H1 (cell line): ENCODE results near the gene TNFRSF6B. TPM values are rescaled to one million over a fixed set of nuclear protein-coding genes. Genes with fewer than 3 reads are reported as not detected.

ENCODE experiments used
- CTCF ChIA-PET: fragments of 300-600 bp; sonication (Branson Sonifier 250); formaldehyde crosslinking; loops from one replicate; lab custom pipeline; 2021; ENCODE audit not compliant: partially characterized antibody; lab: Charles Lee
- POLR2A ChIA-PET: fragments of 300-600 bp; sonication (Branson Sonifier 250); formaldehyde crosslinking; loops from one replicate; lab custom pipeline; 2021; ENCODE audit warnings: inconsistent platforms; ENCODE audit not compliant: partially characterized antibody; lab: Charles Lee
- DNase-seq, 2 experiments: peaks; one replicate each; pipeline versions ENCODE4 v3.0.0 to v3.0.0-alpha.2; 2010 to 2022; ENCODE audit warnings: low spot score in 2 of 2, low read depth in 1 of 2, mixed read lengths in 1 of 2
- FAIRE-seq: peaks from 2 replicates; lab custom pipeline; 2011; peaks lifted over from hg19 to GRCh38; lab: Jason Lieb, UNC
- H2AFZ ChIP-seq: 2 replicates; pipeline ENCODE4 v1.8.1; 2012; ENCODE audit warnings: low read length, inconsistent platforms
- H2AK5ac ChIP-seq: 2 replicates; pipeline ENCODE4 v1.6.1; 2013; ENCODE audit warnings: low read depth, low read length
- H2BK120ac ChIP-seq: replicated peaks from 2 replicates; pipeline ENCODE3; 2013; ENCODE audit warnings: low read depth, low read length, inconsistent platforms
- H2BK12ac ChIP-seq: 2 replicates; pipeline ENCODE4 v1.6.1; 2013; ENCODE audit warnings: low read depth, low read length
- H2BK15ac ChIP-seq: 2 replicates; pipeline ENCODE4 v1.6.1; 2013; ENCODE audit warnings: low read length
- H2BK20ac ChIP-seq: 2 replicates; pipeline ENCODE4 v1.6.1; 2013; ENCODE audit warnings: low read length
- H2BK5ac ChIP-seq: 2 replicates; pipeline ENCODE4 v1.6.1; 2013; ENCODE audit warnings: low read depth, low read length
- H3K14ac ChIP-seq: 2 replicates; pipeline ENCODE4 v1.6.1; 2013; ENCODE audit warnings: inconsistent platforms; ENCODE audit not compliant: insufficient read length
- H3K18ac ChIP-seq: 2 replicates; pipeline ENCODE4 v1.6.1; 2013; ENCODE audit warnings: low read length; ENCODE audit errors: extremely low read depth
- H3K23ac ChIP-seq: 2 replicates; pipeline ENCODE4 v1.6.1; 2013; ENCODE audit warnings: inconsistent platforms; ENCODE audit not compliant: insufficient read length
- H3K23me2 ChIP-seq: 2 replicates; pipeline ENCODE4 v1.6.1; 2013; ENCODE audit warnings: low read depth, low read length
- H3K27ac ChIP-seq: 2 replicates; pipeline ENCODE4 v1.6.1; 2011; ENCODE audit warnings: low read depth, low read length, inconsistent platforms
- H3K27me3 ChIP-seq, 4 experiments: replicated peaks in 1 of 4; 1 replicate in 1 of 4; 2 replicates in 3 of 4; pipeline versions ENCODE4 v1.6.1 to v1.8.1; 2011 to 2013; ENCODE audit warnings: low read length in 3 of 4, mild to moderate bottlenecking in 3 of 4, inconsistent platforms in 2 of 4, mixed read lengths in 2 of 4, moderate library complexity in 1 of 4; ENCODE audit not compliant: control insufficient read depth in 3 of 4, insufficient read depth in 3 of 4; ENCODE audit errors: extremely low read depth in 1 of 4
- H3K36me3 ChIP-seq, 4 experiments: 2 replicates each; pipeline versions ENCODE4 v1.6.1 to v1.8.1; 2011 to 2013; ENCODE audit warnings: mild to moderate bottlenecking in 4 of 4, low read length in 3 of 4, moderate library complexity in 2 of 4, control low read depth in 1 of 4, inconsistent platforms in 1 of 4; ENCODE audit not compliant: insufficient read depth in 4 of 4, control insufficient read depth in 2 of 4
- H3K4ac ChIP-seq: replicated peaks from 2 replicates; pipeline ENCODE3; 2013; ENCODE audit warnings: low read length, low read depth, mixed read lengths, inconsistent platforms; ENCODE audit not compliant: insufficient read length
- H3K4me1 ChIP-seq, 4 experiments: replicated peaks in 1 of 4; 1 replicate in 1 of 4; 2 replicates in 3 of 4; pipeline versions ENCODE4 v1.6.1 to v1.8.1; 2011 to 2013; ENCODE audit warnings: low read length in 3 of 4, inconsistent platforms in 2 of 4, mixed read lengths in 1 of 4; ENCODE audit not compliant: insufficient read depth in 4 of 4, control insufficient read depth in 3 of 4
- H3K4me2 ChIP-seq, 2 experiments: 2 replicates each; pipeline versions ENCODE4 v1.6.1 to v1.8.1; 2011 to 2013; ENCODE audit warnings: low read depth in 2 of 2, low read length in 2 of 2, control low read depth in 1 of 2, inconsistent platforms in 1 of 2, mild to moderate bottlenecking in 1 of 2; ENCODE audit not compliant: insufficient read depth in 1 of 2
- H3K4me3 ChIP-seq, 4 experiments: fragments of 200-600, 300-600 bp in 1 of 4; sonication (generic), shearing (Covaris generic), sonication (Bioruptor Twin) in 1 of 4; 2 replicates each; pipeline versions ENCODE4 v1.5.1 to v1.8.1; 2011 to 2016; ENCODE audit warnings: low read length in 4 of 4, low read depth in 3 of 4, control low read depth in 2 of 4, inconsistent platforms in 2 of 4, mild to moderate bottlenecking in 2 of 4, mixed read lengths in 1 of 4, moderate library complexity in 1 of 4; ENCODE audit not compliant: insufficient read depth in 2 of 4; ENCODE audit errors: extremely low read depth in 1 of 4
- H3K56ac ChIP-seq: replicated peaks from 2 replicates; pipeline ENCODE3; 2013; ENCODE audit warnings: low read depth, mild to moderate bottlenecking, mixed read lengths, low read length, inconsistent platforms; ENCODE audit not compliant: insufficient read length
- H3K79me1 ChIP-seq: 2 replicates; pipeline ENCODE4 v1.6.1; 2013; ENCODE audit warnings: low read depth, low read length, control low read depth
- H3K79me2 ChIP-seq, 2 experiments: 2 replicates each; pipeline versions ENCODE4 v1.6.1 to v1.8.1; 2012 to 2013; ENCODE audit warnings: low read length in 2 of 2, mild to moderate bottlenecking in 2 of 2, inconsistent platforms in 1 of 2; ENCODE audit not compliant: insufficient read depth in 2 of 2, control insufficient read depth in 1 of 2
- H3K9ac ChIP-seq, 4 experiments: replicated peaks in 1 of 4; 1 replicate in 1 of 4; 2 replicates in 3 of 4; pipeline versions ENCODE4 v1.6.1 to v1.8.1; 2011 to 2013; ENCODE audit warnings: low read depth in 3 of 4, low read length in 3 of 4, control low read depth in 2 of 4, mild to moderate bottlenecking in 2 of 4, moderate library complexity in 2 of 4, inconsistent platforms in 1 of 4; ENCODE audit errors: extremely low read depth in 1 of 4
- H3K9me3 ChIP-seq, 2 experiments: 2 replicates each; pipeline versions ENCODE4 v1.6.1 to v1.8.1; 2012 to 2013; ENCODE audit warnings: mild to moderate bottlenecking in 2 of 2, moderate library complexity in 2 of 2, control low read depth in 1 of 2, inconsistent platforms in 1 of 2, low read depth in 1 of 2, low read length in 1 of 2, mixed read lengths in 1 of 2; ENCODE audit not compliant: insufficient read depth in 2 of 2
- H4K20me1 ChIP-seq, 2 experiments: replicated peaks in 1 of 2; 2 replicates each; pipeline versions ENCODE3 to v1.8.1; 2011 to 2013; ENCODE audit warnings: inconsistent platforms in 2 of 2, low read length in 2 of 2, mild to moderate bottlenecking in 1 of 2; ENCODE audit not compliant: insufficient read depth in 2 of 2, control insufficient read depth in 1 of 2
- H4K5ac ChIP-seq: 2 replicates; pipeline ENCODE4 v1.6.1; 2013; ENCODE audit warnings: low read length, low read depth, mixed read lengths, inconsistent platforms; ENCODE audit not compliant: insufficient read length
- H4K8ac ChIP-seq: 2 replicates; pipeline ENCODE4 v1.8.0; 2013; ENCODE audit warnings: mild to moderate bottlenecking, moderate library complexity, low read length, inconsistent platforms; ENCODE audit not compliant: insufficient read depth; ENCODE audit errors: extremely low read depth
- H4K91ac ChIP-seq: replicated peaks from 2 replicates; pipeline ENCODE3; 2013; ENCODE audit warnings: low read length, mixed read lengths, inconsistent platforms; ENCODE audit not compliant: insufficient read length
- SP1 ChIP-seq: IDR thresholded peaks from 2 replicates; pipeline ENCODE4 v1.6.1; 2011; ENCODE audit warnings: low read depth, low read length
- WGBS, 2 experiments: shearing (Covaris generic) in 1 of 2; methylation state at CpG; one replicate each; pipeline versions ENCODE4 v1.1.6 to v1.1.7; 2013 to 2015; ENCODE audit warnings: low lambda C conversion rate in 2 of 2, mixed read lengths in 2 of 2, inconsistent platforms in 1 of 2, low coverage in 1 of 2, missing lambda C conversion rate in 1 of 2; ENCODE audit not compliant: insufficient replicate concordance in 2 of 2, insufficient coverage in 1 of 2, insufficient read length in 1 of 2; ENCODE audit errors: extremely low coverage in 1 of 2, missing lambda C conversion rate in 1 of 2; 5-methylcytosine and 5-hydroxymethylcytosine counted together
- polyA plus RNA-seq, 7 experiments: library from polyadenylated mRNA; depleted of rRNA in 3 of 7; stranded (reverse) in 5 of 7; unstranded in 2 of 7; fragments of >200 nt in 5 of 7; fragments of 200-250 nt in 2 of 7; gene quantifications; 1 replicate in 5 of 7; 2 replicates in 1 of 7; 4 replicates in 1 of 7; pipeline versions ENCODE4 v1.2.1 to v1.2.3, GENCODE V29; 2011 to 2013; ENCODE audit warnings: missing spikeins in 2 of 7, mixed read lengths in 2 of 7
- total RNA-seq: library from RNA; stranded (reverse); fragmentation: NEBNext Ultra II Directional; extraction: Animal tissue kit (Norgen Biotek cat#: 25700); gene quantifications from 2 replicates; pipeline ENCODE4 v1.2.1, GENCODE V29; 2021

Gene TNFRSF6B
- total and polyA plus RNA-seq, 2 of the 8 experiments (the other 6 are each of a cell fraction or from before 2014, with no cell fraction given): 3.1 TPM; not detected in 1

GRCh38 chr20:63661959-63662812 is 34.3 kb upstream of the TNFRSF6B start:
- H3K27me3 ChIP-seq: no peaks in the 10 kb centered on the region
- no peak overlapping the region for H3K4me2 ChIP-seq
- CTCF ChIA-PET: interaction anchor here (0.7 to 1.3 kb wide), 5 partner anchors 16 to 73 kb away, joined by 3 to 5 read pairs (median 3); no protein-coding TSS in a partner anchor
- H2BK15ac ChIP-seq: no peak overlapping the region
- H3K9me3 ChIP-seq: no peaks in the 10 kb centered on the region
- H4K8ac ChIP-seq: no peak overlapping the region
- no peak overlapping the region for H3K9ac ChIP-seq
- H3K56ac ChIP-seq: no peak overlapping the region
- H3K4me3 ChIP-seq: no peak overlapping the region
- DNase-seq: no peak
- H2BK20ac ChIP-seq: no peak overlapping the region
- H3K36me3 ChIP-seq: peaks cover 0 to 17% (median 9%) of the 10 kb centered on the region in 4 experiments; a peak in 6 of 8 replicates
- H2BK120ac ChIP-seq: no peak overlapping the region
- peaks cover 9% of the 10 kb centered on the region for H3K23me2 ChIP-seq
- H2BK12ac ChIP-seq: no peak overlapping the region
- no peak overlapping the region for H3K4ac ChIP-seq
- H4K20me1 ChIP-seq: peaks cover 5 to 10% of the 10 kb centered on the region in 2 experiments
- 91% methylated on average over 31 of the region's 33 CpGs; no CpG with 5 or more reads in 1 of the 2 experiments for WGBS, 2 experiments
- peaks cover 0 to 9% (median 5%) of the 10 kb centered on the region in 4 experiments; a peak in 5 of 7 replicates for H3K4me1 ChIP-seq
- no peak overlapping the region for H3K14ac ChIP-seq
- H3K23ac ChIP-seq: no peak overlapping the region
- no peak overlapping the region for H3K18ac ChIP-seq
- no peak overlapping the region for H4K91ac ChIP-seq
- H2AFZ ChIP-seq: no peak overlapping the region
- H3K27ac ChIP-seq: no peak overlapping the region
- FAIRE-seq: no peak
- peaks cover 0 to 9% of the 10 kb centered on the region in 2 experiments; a peak in 1 of 4 replicates for H3K79me2 ChIP-seq
- no peak overlapping the region for H2AK5ac ChIP-seq
- H2BK5ac ChIP-seq: no peak overlapping the region
- POLR2A ChIA-PET: interaction anchor here (0.9 to 1.4 kb wide), 7 partner anchors 9 to 203 kb away, joined by 3 to 5 read pairs (median 3); partner anchors contain the start of genes STMN3, TNFRSF6B and TPD52L2
- no peaks in the 10 kb centered on the region; the same call in 1 of the 2 replicates for H3K79me1 ChIP-seq
- H4K5ac ChIP-seq: no peak overlapping the region
- no peak for TF ChIP-seq SP1
